Transverse colon (tissue), 3 donors: ENCODE data around the gene LSM7.

Experiments
- EP300 ChIP-seq: sonication (generic); formaldehyde crosslinking; IDR thresholded peaks from one replicate; pipeline ENCODE4 v1.6.1; 2017; ENCODE audit warnings: antibody characterized with exemption, low read depth
- POLR2A ChIP-seq: fragments of 450-650 bp; IDR thresholded peaks from one replicate; pipeline ENCODE4 v1.6.1; 2016; ENCODE audit warnings: antibody characterized with exemption, mild to moderate bottlenecking, moderate library complexity
- TF ChIP-seq, protein P1 (sequence below), 5 experiments: fragments of 200-600 bp in 3 of 5; fragments of 450-650 bp in 2 of 5; sonication (generic) in 3 of 5; IDR thresholded peaks; 1 replicate in 2 of 5; 2 replicates in 3 of 5; pipeline ENCODE4 v1.5.1; 2016 to 2017; ENCODE audit warnings: antibody characterized with exemption in 5 of 5, inconsistent platforms in 3 of 5, mild to moderate bottlenecking in 2 of 5, moderate library complexity in 1 of 5

DNA sequence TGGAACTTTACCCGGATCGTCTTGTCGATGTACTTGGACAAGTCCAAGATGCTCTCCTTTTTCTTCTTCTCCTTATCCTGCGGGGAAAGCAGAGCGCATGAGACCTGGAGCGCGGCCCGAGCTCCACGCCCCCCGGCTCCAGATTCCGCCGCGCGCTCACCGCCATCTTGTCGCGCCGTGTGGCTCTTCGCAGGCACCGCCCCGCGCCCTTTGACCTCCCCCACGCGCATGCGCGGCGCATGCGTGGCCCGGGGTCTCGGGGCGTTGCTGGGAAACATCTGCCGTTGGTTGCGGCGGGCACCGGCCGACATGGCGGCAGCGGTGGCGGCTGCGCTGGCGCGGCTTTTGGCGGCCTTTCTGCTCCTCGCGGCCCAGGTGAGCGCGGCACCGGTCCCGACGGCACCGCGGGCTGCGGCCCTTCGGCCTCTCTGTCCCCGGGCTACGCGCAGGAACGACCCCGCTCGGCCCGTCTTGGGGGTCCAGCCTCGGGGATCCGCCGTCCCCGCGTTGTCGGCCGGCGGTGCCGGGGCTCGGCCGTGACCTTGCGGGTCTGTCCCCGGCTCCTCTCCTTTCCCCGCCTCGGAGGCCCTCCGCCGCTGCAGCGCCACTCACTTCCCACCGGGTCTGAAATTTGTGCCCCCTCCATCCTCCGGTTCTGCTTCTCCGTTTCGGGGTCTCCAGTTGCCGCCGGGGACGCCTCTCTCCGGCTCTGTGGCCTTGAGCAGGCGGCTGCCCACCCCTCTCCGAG is at the start of gene LSM7, which contains the start of gene SPPL2B:
- TF ChIP-seq POLR2A (peak; percentile 92), EP300 (no peak)
- TF ChIP-seq, protein P1, sequence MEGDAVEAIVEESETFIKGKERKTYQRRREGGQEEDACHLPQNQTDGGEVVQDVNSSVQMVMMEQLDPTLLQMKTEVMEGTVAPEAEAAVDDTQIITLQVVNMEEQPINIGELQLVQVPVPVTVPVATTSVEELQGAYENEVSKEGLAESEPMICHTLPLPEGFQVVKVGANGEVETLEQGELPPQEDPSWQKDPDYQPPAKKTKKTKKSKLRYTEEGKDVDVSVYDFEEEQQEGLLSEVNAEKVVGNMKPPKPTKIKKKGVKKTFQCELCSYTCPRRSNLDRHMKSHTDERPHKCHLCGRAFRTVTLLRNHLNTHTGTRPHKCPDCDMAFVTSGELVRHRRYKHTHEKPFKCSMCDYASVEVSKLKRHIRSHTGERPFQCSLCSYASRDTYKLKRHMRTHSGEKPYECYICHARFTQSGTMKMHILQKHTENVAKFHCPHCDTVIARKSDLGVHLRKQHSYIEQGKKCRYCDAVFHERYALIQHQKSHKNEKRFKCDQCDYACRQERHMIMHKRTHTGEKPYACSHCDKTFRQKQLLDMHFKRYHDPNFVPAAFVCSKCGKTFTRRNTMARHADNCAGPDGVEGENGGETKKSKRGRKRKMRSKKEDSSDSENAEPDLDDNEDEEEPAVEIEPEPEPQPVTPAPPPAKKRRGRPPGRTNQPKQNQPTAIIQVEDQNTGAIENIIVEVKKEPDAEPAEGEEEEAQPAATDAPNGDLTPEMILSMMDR (IDR thresholded peaks at IDR 0.05), result no peak
